ENCODE data around the gene MCF2L2. TPM values are rescaled to one million over a fixed set of nuclear protein-coding genes. Genes with fewer than 3 reads are reported as not detected.

MCF2L2 gene
- total and polyA plus RNA-seq, 2 donors: 0.44 to 3.6 TPM

DNA sequence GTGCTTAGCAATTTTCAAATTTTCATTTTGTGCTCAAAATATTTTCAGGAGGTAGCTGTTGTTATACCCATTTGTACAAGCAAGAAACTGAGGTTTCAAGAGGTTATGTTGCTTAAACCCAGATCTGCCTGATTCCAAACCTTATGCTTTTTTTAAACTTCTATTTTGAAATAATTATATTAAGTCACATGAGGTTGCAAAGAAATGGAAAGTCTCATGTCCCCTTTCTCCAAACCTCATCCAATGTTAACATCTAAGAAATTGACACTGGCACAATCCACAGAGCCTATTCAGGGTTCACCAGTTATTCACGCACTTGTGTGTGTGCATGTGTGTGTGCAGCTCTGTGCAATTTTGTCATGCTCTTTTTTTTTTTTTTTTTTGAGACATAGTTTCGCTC is 140.3 kb downstream of the MCF2L2 start:
- Histone ChIP-seq H3K4me1 (ENCODE audit: insufficient read depth) (peaks cover 4% of the 10 kb centered on the region), H3K36me3 (ENCODE audit: insufficient read depth) (no peaks in the 10 kb centered on the region), H3K27ac (ENCODE audit: low read depth) (no peak overlapping the region), H3K4me3 (ENCODE audit: low read depth, low read length) (no peak overlapping the region)
- DNase-seq (ENCODE audit: extremely low spot score): no peak
- WGBS: 98% methylated on average over 2 of the region's 2 CpGs

DNA sequence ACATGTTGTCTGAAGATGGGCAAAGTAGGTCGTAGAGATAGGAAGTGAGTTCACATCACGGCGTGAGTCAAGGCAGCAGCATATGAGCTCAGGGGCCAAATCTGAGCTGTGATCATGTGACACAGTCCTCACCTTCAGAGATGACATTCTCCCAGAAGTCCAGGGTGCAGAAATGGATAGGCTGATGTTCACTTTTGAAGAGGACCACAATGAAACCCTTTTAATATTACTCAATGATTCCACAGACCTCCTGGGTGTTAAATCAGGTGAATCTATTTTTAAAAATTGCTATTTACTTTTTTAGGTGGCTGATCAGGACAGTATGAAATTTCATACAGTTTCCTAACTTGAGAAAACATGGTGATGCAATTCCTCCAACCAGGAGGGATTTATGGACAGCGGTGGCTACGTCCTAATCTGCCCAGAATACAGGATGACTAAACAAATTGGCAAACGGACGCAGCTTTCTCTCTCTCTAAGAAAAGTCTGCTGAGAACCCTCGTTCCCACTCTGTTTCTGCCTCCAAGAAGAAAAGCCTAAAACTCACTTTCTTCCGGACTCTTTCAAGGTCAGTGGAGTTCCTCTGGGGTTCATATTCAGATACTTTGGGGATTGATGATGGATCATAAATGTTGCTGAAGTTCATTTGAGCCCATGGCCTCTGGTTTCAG is 141.0 kb downstream of the MCF2L2 start:
- Histone ChIP-seq H3K36me3 (ENCODE audit: insufficient read depth) (no peaks in the 10 kb centered on the region), H3K4me1 (ENCODE audit: insufficient read depth) (peaks cover 4% of the 10 kb centered on the region), H3K27ac (ENCODE audit: low read depth) (no peak overlapping the region), H3K4me3 (ENCODE audit: low read depth, low read length) (no peak overlapping the region)
- DNase-seq (ENCODE audit: extremely low spot score): no peak
- 45% methylated on average over 9 of the region's 9 CpGs for WGBS

DNA sequence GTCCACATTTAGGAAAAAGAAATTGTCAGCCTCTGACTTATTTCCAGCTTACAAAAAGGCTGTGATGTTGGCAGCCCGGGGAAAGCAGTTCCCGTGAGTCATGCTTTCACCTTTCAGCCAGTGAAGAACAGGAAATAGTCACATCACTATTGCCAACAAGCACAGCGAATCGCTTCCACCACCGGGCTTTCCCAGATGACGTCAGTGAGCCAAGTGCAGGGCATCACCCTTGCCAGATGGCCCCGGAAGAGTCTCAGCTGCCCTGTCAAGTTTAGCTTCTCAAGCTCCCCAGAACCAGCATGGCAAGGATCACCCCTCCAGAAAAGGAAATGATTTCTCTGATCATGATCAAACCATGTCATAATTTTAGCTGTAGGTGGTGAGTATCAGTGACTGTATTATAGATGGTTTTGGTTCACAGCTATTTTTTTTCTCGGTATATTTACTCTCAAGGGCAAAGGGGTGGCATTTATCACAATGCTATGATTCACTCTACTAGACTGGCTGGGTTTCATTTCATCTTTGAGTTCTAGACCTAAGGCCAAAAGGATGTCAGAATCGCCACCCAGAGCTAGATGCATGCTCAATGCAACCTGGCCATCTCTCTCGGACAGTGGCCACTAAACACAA is 142.5 kb downstream of the MCF2L2 start:
- no peak overlapping the region for H3K4me3 ChIP-seq (ENCODE audit: low read depth, low read length)
- H3K4me1 ChIP-seq (ENCODE audit: insufficient read depth): peaks cover 4% of the 10 kb centered on the region
- H3K27ac ChIP-seq (ENCODE audit: low read depth): peak overlapping the region; percentile 35
- WGBS: 27% methylated on average over 10 of the region's 10 CpGs
- peak; percentile 81 for DNase-seq (ENCODE audit: extremely low spot score)
- no peaks in the 10 kb centered on the region for H3K36me3 ChIP-seq (ENCODE audit: insufficient read depth)

DNA sequence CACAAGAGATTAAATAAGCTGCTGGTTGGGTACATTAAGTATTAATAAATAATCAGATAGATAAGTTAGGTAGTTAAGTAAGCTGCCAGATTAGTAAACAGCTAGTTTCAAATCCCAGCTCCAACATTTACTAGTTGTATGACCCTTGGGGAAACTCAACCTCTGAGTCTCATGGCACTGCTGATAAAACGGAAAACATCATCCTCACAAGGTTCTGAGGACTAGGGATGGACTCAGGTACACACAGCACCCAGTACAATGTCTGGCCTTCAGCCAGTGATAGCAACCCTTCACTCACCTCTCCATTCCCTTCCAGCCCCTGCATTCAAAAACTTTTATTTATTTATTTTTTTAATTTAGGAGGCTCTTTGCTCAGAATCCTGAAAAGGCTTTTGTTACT is 143.1 kb downstream of the MCF2L2 start:
- no peak overlapping the region for H3K4me3 ChIP-seq (ENCODE audit: low read depth, low read length)
- no peaks in the 10 kb centered on the region for H3K36me3 ChIP-seq (ENCODE audit: insufficient read depth)
- H3K4me1 ChIP-seq (ENCODE audit: insufficient read depth): peaks cover 4% of the 10 kb centered on the region
- 71% methylated on average over 1 of the region's 1 CpG for WGBS
- H3K27ac ChIP-seq (ENCODE audit: low read depth): peak overlapping the region; percentile 71
- DNase-seq (ENCODE audit: extremely low spot score): no peak

DNA sequence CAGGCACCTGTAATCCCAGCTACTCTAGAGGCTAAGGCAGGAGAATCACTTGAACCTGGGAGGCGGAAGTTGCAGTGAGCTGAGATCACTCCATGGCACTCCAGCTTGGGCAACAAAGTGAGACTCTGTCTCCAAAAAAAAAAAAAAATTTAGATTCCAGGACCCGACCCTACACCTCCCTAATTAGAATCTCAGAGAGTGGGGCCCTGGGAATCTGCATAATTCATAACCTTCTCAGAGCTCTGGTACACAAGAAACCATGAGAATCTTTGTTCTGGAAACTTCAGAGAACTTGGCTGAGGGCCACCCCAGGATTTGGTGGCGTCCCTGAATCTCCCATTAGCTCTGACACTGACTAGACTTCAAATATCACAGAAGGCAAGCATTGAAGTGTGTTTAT is 143.8 kb downstream of the MCF2L2 start:
- no peak overlapping the region for H3K27ac ChIP-seq (ENCODE audit: low read depth)
- H3K36me3 ChIP-seq (ENCODE audit: insufficient read depth): no peaks in the 10 kb centered on the region
- no peak overlapping the region for H3K4me3 ChIP-seq (ENCODE audit: low read depth, low read length)
- WGBS: 82% methylated on average over 3 of the region's 3 CpGs
- H3K4me1 ChIP-seq (ENCODE audit: insufficient read depth): peaks cover 4% of the 10 kb centered on the region
- no peak for DNase-seq (ENCODE audit: extremely low spot score)

DNA sequence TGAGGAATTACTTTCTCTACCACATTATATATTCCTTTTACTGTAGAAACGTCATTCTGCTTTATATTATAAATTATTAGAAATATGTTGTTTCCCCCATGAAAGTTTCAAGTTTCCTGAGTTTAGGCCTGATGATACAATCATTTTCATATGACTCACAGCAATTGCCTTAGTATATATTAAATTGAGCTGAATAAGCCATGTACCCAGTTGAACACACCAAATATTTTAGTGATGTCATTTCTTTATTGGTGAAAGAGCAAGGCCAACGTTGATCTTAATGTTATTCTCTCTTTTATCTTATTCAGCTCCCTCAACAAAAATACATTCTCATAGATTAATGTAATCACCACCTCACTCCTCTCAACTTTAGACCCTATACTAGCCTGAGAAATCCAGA is 144.5 kb downstream of the MCF2L2 start:
- Histone ChIP-seq H3K4me3 (ENCODE audit: low read depth, low read length) (no peak overlapping the region), H3K36me3 (ENCODE audit: insufficient read depth) (no peaks in the 10 kb centered on the region), H3K4me1 (ENCODE audit: insufficient read depth) (peaks cover 4% of the 10 kb centered on the region), H3K27ac (ENCODE audit: low read depth) (no peak overlapping the region)
- DNase-seq (ENCODE audit: extremely low spot score): no peak
- WGBS: 77% methylated on average over 2 of the region's 2 CpGs

DNA sequence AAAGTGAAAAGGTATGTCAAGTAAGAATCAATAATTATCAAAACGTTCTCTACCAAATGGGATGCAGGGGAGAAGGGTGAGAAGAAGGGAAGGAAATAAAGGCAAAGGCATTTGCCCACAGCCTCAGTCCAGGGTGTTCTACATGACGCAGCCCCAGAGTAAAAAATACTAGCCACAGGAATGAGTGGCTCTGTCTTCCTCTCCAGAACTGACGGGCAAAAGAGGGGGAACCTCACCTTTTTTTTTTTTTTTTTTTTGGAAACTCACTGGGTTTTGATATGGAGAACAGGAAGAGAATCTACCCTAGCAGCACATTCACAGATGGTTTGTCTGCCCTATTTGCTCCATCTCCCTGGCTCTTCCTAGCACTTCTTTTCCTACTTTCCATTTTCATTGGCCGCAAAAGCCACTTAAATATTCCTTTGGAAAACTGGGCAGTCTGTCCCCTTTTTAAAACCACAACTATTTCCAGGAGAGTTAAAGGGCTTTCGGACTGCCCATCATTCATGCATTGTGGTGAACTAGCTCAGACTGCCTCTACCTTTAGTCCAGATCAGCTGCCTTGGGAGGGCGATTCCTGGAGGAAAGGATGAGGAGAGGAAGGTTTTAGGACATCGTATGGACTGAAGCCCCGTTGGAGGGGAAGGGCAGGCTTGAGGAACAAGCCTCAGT is 147.2 kb downstream of the MCF2L2 start:
- DNase-seq (ENCODE audit: extremely low spot score): no peak
- 86% methylated on average over 8 of the region's 8 CpGs for WGBS
- no peak overlapping the region for H3K4me3 ChIP-seq (ENCODE audit: low read depth, low read length)
- H3K27ac ChIP-seq (ENCODE audit: low read depth): no peak overlapping the region
- no peaks in the 10 kb centered on the region for H3K36me3 ChIP-seq (ENCODE audit: insufficient read depth)
- H3K4me1 ChIP-seq (ENCODE audit: insufficient read depth): peaks cover 2% of the 10 kb centered on the region

DNA sequence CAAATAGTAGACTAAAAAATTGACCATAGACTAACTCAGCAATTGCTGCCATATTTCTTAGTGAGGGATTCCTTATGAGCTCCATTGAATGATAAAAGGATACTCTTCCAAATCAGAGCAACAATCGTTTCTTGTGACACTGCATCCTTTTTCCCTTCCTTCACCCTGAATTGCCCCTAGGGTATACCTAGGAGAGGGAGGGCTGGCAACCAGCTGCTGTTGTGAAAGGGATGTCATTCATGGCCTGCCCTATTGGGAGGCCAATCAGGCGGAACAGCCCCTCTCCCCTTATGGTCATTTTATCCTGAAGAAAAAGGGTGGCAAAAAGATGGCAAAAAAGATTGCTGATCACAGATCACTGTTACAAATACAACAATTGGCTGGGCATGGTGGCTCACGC is 149.0 kb downstream of the MCF2L2 start:
- Histone ChIP-seq H3K36me3 (ENCODE audit: insufficient read depth) (no peaks in the 10 kb centered on the region), H3K4me3 (ENCODE audit: low read depth, low read length) (no peak overlapping the region), H3K27ac (ENCODE audit: low read depth) (no peak overlapping the region), H3K4me1 (ENCODE audit: insufficient read depth) (no peaks in the 10 kb centered on the region)
- WGBS: 85% methylated on average over 3 of the region's 3 CpGs
- no peak for DNase-seq (ENCODE audit: extremely low spot score)

DNA sequence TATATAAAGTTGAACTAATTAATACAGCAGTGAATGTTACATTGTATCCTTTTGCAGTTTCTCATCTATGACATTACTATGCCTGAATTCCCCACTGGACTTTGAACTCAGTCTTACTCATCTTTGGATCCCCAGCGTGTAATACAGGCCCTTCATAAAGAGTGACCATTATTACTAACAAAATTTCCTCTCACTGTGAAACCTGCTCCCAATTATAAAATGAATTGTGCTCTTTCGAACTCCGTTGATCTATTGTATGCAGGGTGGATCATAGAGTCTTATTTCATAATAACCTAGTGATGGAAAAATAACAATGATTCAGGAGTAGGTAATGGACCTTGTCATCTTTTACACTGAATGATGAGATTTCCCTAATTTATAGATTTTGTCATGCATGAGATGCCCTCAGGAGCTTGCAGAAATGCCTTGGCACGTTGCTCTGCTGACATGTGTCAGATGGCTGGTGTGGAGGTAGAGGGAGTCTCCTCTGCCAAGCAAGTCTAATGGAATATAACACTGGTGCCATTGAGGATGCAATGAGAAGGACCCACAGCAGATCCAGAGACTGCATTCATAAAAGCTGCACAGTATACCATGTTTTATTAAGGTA is 149.8 kb downstream of the MCF2L2 start:
- Histone ChIP-seq H3K4me3 (ENCODE audit: low read depth, low read length) (no peak overlapping the region), H3K27ac (ENCODE audit: low read depth) (no peak overlapping the region), H3K4me1 (ENCODE audit: insufficient read depth) (no peaks in the 10 kb centered on the region), H3K36me3 (ENCODE audit: insufficient read depth) (no peaks in the 10 kb centered on the region)
- DNase-seq (ENCODE audit: extremely low spot score): no peak
- WGBS: 84% methylated on average over 4 of the region's 4 CpGs

DNA sequence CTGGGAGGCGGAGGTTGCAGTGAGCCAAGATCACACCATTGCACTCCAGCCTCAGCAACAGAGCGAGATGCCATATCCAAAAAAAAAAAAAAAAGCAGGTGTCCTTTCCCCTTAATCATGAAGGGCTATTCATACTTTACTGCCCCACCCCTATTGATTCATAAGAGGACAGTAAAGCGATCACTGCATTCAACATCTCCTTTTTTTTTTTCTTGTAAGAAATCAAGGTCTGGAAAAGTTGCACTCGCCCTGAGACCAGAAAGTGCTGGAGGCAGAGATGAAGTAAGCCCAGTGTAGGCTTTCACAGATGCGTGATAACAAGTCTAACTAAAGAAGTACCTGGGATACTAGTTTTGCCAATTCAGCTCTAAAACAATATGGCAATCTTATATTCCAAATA is 151.2 kb downstream of the MCF2L2 start:
- 94% methylated on average over 5 of the region's 5 CpGs for WGBS
- Histone ChIP-seq H3K36me3 (ENCODE audit: insufficient read depth) (no peaks in the 10 kb centered on the region), H3K27ac (ENCODE audit: low read depth) (no peak overlapping the region), H3K4me1 (ENCODE audit: insufficient read depth) (no peaks in the 10 kb centered on the region), H3K4me3 (ENCODE audit: low read depth, low read length) (no peak overlapping the region)
- DNase-seq (ENCODE audit: extremely low spot score): no peak

DNA sequence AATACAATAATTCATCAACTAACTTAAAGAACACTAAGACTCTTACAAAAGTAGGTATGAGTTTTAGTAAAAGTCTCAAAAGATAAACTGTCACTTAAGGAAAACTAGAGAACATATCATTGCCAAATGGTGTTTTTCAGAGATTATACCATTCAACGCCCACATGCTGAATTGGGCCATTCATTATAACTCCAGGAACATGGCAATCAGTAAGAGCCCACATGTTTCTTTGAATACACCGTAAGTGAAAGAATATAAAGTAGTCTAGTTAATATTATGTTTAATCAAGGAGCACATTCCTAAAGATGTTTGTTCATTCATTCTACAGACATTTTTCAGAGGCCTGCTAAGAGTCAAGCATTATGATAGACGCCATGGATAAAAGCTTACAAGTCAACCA is 152.5 kb downstream of the MCF2L2 start:
- Histone ChIP-seq H3K4me1 (ENCODE audit: insufficient read depth) (no peaks in the 10 kb centered on the region), H3K27ac (ENCODE audit: low read depth) (no peak overlapping the region), H3K36me3 (ENCODE audit: insufficient read depth) (no peaks in the 10 kb centered on the region), H3K4me3 (ENCODE audit: low read depth, low read length) (no peak overlapping the region)
- DNase-seq (ENCODE audit: extremely low spot score): no peak
- 89% methylated on average over 3 of the region's 3 CpGs for WGBS

DNA sequence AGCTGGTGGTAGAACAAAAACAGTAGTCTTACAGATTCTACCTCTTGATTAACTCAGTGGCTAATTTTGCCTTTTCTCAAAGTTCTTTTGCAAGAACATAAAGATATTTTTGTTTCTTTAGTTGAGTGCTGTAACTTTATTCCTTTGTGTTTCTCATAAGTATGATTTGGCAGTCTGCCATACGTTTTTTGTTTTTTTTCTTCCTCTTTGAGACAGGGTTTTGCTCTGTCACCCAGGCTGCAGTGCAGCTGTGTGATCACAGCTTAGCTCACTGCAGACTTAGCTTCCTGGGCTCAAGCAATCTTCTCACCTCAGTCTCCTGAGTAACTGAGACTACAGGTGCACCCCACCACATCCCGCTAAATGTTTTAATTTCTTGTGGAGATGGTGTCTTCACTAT is 153.0 kb downstream of the MCF2L2 start:
- no peaks in the 10 kb centered on the region for H3K4me1 ChIP-seq (ENCODE audit: insufficient read depth)
- no peak overlapping the region for H3K4me3 ChIP-seq (ENCODE audit: low read depth, low read length)
- no peak for DNase-seq (ENCODE audit: extremely low spot score)
- whole genome bisulfite sequencing: 42% methylated on average over 2 of the region's 2 CpGs
- no peaks in the 10 kb centered on the region for H3K36me3 ChIP-seq (ENCODE audit: insufficient read depth)
- no peak overlapping the region for H3K27ac ChIP-seq (ENCODE audit: low read depth)

DNA sequence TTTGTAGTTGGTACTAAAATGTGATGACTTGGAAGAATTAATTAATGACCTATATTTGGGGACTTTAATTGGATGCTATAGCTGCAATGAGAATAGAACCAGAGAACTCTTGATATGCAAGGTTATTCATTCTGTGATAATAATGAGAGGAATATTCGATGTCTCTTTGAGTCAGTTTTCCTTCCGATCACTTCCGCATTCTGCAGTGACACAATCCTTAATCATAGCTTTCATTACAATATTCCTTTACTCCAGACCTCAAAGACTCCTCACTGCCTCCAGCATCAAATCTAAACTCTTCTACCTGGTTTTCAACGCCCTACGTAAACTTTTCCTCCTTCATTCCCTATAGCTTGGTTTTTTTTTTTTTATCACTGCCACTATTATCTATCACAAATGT is 153.8 kb downstream of the MCF2L2 start:
- Histone ChIP-seq H3K27ac (ENCODE audit: low read depth) (no peak overlapping the region), H3K36me3 (ENCODE audit: insufficient read depth) (no peaks in the 10 kb centered on the region), H3K4me3 (ENCODE audit: low read depth, low read length) (no peak overlapping the region), H3K4me1 (ENCODE audit: insufficient read depth) (no peaks in the 10 kb centered on the region)
- WGBS: 91% methylated on average over 5 of the region's 5 CpGs
- DNase-seq (ENCODE audit: extremely low spot score): no peak

DNA sequence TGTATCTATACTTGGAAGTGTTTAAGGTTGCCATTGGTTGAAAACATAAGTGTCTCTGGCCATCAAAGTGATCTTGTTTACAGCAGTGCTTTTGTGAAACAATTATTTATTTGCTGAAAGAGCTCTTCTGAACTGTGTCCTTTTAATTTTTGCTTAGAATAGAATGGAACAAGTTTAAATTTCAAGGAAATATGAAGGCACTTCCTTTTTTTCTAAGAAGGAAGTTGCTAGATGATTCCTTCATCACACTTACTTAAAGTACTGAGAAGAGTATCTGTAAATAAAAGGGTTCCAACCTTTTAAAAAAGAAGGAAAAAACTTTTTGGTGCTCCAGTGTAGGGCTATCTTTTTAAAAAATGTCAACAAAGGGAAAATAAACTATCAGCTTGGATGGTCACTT is 155.6 kb downstream of the MCF2L2 start:
- Histone ChIP-seq H3K36me3 (ENCODE audit: insufficient read depth) (no peaks in the 10 kb centered on the region), H3K4me3 (ENCODE audit: low read depth, low read length) (no peak overlapping the region), H3K4me1 (ENCODE audit: insufficient read depth) (no peaks in the 10 kb centered on the region), H3K27ac (ENCODE audit: low read depth) (no peak overlapping the region)
- no peak for DNase-seq (ENCODE audit: extremely low spot score)
